ENCODE measurements around the gene MTFR1L. TPM values are rescaled to one million over a fixed set of nuclear protein-coding genes. Genes with fewer than 3 reads are reported as not detected.

Gene MTFR1L
- total and polyA plus RNA-seq, 9 of the 15 experiments (the other 6 are each of a cell fraction or from before 2014, with no cell fraction given) = 41.4 to 98.5 (median 53.7) TPM

DNA sequence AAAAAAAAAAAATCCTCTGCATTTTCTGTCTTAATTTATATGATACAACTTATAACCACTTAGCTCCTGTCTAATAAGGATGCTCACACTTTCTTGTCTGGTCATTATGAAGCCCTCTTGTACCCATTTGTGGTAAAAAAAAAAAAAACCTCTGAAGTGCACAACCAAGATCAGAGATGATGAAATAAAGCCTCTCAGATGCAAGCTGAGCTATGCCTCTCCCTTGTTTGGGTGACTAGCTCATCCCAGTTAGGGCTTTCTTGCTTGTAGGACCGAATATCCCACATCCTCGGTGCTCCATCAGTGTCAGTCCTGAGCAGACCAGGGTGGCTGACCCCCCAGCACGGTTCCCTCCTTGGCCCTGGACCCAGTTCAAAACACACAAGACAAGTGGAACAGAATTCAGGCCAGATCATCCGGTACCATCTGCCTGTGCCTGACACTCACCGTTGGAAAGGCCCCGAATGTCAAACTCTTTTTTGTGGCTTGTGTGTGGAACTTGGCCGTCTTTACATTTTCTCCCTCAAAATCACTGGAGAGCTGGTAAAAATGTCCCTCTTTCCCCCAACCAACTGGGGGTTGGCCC is 26.1 kb upstream of the MTFR1L start (continued):
- TF ChIP-seq XRCC4 (IDR thresholded peaks at IDR 0.05; ENCODE audit: extremely low read depth, insufficient read depth, insufficient read length) = no peak
- TF ChIP-seq, protein P1, sequence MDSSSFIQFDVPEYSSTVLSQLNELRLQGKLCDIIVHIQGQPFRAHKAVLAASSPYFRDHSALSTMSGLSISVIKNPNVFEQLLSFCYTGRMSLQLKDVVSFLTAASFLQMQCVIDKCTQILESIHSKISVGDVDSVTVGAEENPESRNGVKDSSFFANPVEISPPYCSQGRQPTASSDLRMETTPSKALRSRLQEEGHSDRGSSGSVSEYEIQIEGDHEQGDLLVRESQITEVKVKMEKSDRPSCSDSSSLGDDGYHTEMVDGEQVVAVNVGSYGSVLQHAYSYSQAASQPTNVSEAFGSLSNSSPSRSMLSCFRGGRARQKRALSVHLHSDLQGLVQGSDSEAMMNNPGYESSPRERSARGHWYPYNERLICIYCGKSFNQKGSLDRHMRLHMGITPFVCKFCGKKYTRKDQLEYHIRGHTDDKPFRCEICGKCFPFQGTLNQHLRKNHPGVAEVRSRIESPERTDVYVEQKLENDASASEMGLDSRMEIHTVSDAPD (CRISPR knock-in tag; IDR thresholded peaks at IDR 0.05) = no peak
- TF ChIP-seq POLR2AphosphoS5 (IDR thresholded peaks at IDR 0.05; ENCODE audit: control insufficient read depth, insufficient read depth, low read depth, low read length) = no peak

DNA sequence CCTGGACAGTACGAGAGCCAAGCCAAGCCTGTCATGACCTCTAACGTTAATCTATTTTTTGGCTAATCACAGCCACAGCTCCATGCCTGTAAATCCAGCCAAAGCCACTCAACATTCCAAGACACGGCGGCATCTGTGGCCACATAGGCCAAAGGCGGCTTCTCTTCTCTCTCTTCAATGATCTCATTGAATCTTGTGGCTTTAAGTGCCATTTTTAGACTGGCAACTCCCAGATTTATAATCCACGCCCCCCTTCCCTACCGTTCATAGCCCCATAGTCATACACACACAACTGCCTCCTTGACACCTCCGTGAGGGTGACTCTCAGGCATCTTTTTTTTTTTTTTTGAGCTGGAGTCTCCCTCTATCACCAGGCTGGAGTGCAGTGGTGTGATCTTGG is 25.4 kb upstream of the MTFR1L start:
- no peak for DNase-seq (ENCODE audit: extremely low read depth in 1 of 4, low spot score in 3 of 4)
- Histone ChIP-seq H3K9ac (ENCODE audit: insufficient read depth in 1 of 2, low read depth in 2 of 2, low read length in 2 of 2) (no peak overlapping the region), H4K20me1 (replicated peaks; ENCODE audit: control insufficient read depth, insufficient read depth, low read length) (no peaks in the 10 kb centered on the region), H3K4me1 (replicated peaks in 1 of 2; ENCODE audit: control insufficient read depth in 2 of 2, insufficient read depth in 2 of 2, low read length in 2 of 2) (peaks cover 0 to 5% of the 10 kb centered on the region in 2 experiments; a peak in 1 of 5 replicates), H3K4me3 (no peak overlapping the region), H3K4me2 (ENCODE audit: insufficient read depth, low read length) (no peak overlapping the region), H3K79me2 (ENCODE audit: control insufficient read depth, insufficient read depth, low read length) (no peaks in the 10 kb centered on the region), H2AFZ (ENCODE audit: low read depth, low read length) (no peak overlapping the region), H3K9me1 (ENCODE audit: control insufficient read depth, insufficient read depth, low read length) (no peaks in the 10 kb centered on the region), H3K36me3 (ENCODE audit: control insufficient read depth, insufficient read depth, low read length) (no peaks in the 10 kb centered on the region), H3K27me3 (ENCODE audit: control insufficient read depth in 2 of 2, insufficient read depth in 2 of 2, low read length in 2 of 2) (peaks cover 33 to 62% of the 10 kb centered on the region in 2 experiments), H3K27ac (ENCODE audit: extremely low read depth, low read depth, low read length) (no peak overlapping the region), H3K9me3 (replicated peaks; ENCODE audit: control insufficient read depth, insufficient read depth, low read depth, low read length) (no peaks in the 10 kb centered on the region)
- ChIA-PET POLR2A (interaction anchor here (0.6 to 1.3 kb wide), 2 partner anchors 12 to 31 kb away, joined by 3 to 4 read pairs; no protein-coding TSS in a partner anchor), CTCF (ENCODE audit: low intra/inter-chr PET ratio) (interaction anchor here (0.7 kb wide), 1 partner anchor 40 kb away, joined by 3 read pairs; no protein-coding TSS in a partner anchor)
- no TSS peak for BruUV-seq (replicated peaks)
- no peak for TF ChIP-seq ELF2 (CRISPR knock-in tag; IDR thresholded peaks at IDR 0.05)
- no peak for TF ChIP-seq ZSCAN32 (CRISPR knock-in tag; IDR thresholded peaks at IDR 0.05)
- TF ChIP-seq E2F3 (CRISPR knock-in tag; IDR thresholded peaks at IDR 0.05) = no peak
- no peak for TF ChIP-seq NR2F6 (CRISPR knock-in tag; IDR thresholded peaks at IDR 0.05)
- no peak for TF ChIP-seq CCAR2 (IDR thresholded peaks at IDR 0.05; ENCODE audit: low read depth, low read length)
- TF ChIP-seq, protein P2, sequence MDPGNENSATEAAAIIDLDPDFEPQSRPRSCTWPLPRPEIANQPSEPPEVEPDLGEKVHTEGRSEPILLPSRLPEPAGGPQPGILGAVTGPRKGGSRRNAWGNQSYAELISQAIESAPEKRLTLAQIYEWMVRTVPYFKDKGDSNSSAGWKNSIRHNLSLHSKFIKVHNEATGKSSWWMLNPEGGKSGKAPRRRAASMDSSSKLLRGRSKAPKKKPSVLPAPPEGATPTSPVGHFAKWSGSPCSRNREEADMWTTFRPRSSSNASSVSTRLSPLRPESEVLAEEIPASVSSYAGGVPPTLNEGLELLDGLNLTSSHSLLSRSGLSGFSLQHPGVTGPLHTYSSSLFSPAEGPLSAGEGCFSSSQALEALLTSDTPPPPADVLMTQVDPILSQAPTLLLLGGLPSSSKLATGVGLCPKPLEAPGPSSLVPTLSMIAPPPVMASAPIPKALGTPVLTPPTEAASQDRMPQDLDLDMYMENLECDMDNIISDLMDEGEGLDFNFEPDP (CRISPR knock-in tag; IDR thresholded peaks at IDR 0.05) = no peak
- TF ChIP-seq CXXC5 (CRISPR knock-in tag; IDR thresholded peaks at IDR 0.05) = no peak
- TF ChIP-seq ZNF408 (CRISPR knock-in tag; IDR thresholded peaks at IDR 0.05; ENCODE audit: low read depth) = no peak
- TF ChIP-seq, protein P3, sequence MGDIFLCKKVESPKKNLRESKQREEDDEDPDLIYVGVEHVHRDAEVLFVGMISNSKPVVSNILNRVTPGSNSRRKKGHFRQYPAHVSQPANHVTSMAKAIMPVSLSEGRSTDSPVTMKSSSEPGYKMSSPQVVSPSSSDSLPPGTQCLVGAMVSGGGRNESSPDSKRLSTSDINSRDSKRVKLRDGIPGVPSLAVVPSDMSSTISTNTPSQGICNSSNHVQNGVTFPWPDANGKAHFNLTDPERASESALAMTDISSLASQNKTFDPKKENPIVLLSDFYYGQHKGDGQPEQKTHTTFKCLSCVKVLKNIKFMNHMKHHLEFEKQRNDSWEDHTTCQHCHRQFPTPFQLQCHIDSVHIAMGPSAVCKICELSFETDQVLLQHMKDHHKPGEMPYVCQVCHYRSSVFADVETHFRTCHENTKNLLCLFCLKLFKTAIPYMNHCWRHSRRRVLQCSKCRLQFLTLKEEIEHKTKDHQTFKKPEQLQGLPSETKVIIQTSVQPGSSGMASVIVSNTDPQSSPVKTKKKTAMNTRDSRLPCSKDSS (IDR thresholded peaks at IDR 0.05; ENCODE audit: low read depth, partially characterized antibody) = no peak
- TF ChIP-seq RNF2 (IDR thresholded peaks at IDR 0.05) = no peak
- FAIRE-seq = no peak
- ATAC-seq = no peak
- intact Hi-C loops (cut with micrococcal nuclease) = loop anchor here (10.0 kb wide), 1 partner anchor 50 kb away; no protein-coding TSS in a partner anchor
- in situ Hi-C loops (cut with MboI) = loop anchor here (5.0 kb wide), 1 partner anchor 52 kb away; no protein-coding TSS in a partner anchor
- 9% methylated on average over 8 of the region's 8 CpGs for WGBS (ENCODE audit: insufficient coverage, low coverage, missing lambda C conversion rate)
